Measurements from ENCODE around the gene DNAL1.
"Not testable (repeated sequence)": the region's sequence is repeated elsewhere in the genome, so short reads cannot be mapped to it uniquely, and the experiment has no call there.

Gene DNAL1

GRCh38 chr14:73640796-73641365, 3.9 kb upstream of the DNAL1 start:
- no peaks in the 10 kb centered on the region for H3K27me3 ChIP-seq
- no peak for TF ChIP-seq CTCF (IDR thresholded peaks at IDR 0.05)
- intact Hi-C loops (cut with DNase I; ENCODE audit: low total_unique reads): loop anchor here (5.0 kb wide), 1 partner anchor 71 kb away; the partner anchor contains the start of gene PNMA1
- no peak overlapping the region for H3K27ac ChIP-seq
- H3K36me3 ChIP-seq: no peaks in the 10 kb centered on the region
- no peaks in the 10 kb centered on the region for H3K9me3 ChIP-seq
- no peak overlapping the region for H3K4me3 ChIP-seq
- peaks cover 0 to 14% (median 10%) of the 10 kb centered on the region in 4 donors for H3K4me1 ChIP-seq
- no peak for DNase-seq

- H3K27ac ChIP-seq: peak overlapping the region; percentile 87 to 89
- peaks cover 0 to 16% (median 12%) of the 10 kb centered on the region in 4 donors for H3K4me1 ChIP-seq
- H3K4me3 ChIP-seq: peak overlapping the region; percentile 76 to 82
- no peaks in the 10 kb centered on the region for H3K36me3 ChIP-seq
- intact Hi-C loops (cut with DNase I; ENCODE audit: low total_unique reads): no loop called here
- no peak for DNase-seq
- no peaks in the 10 kb centered on the region for H3K9me3 ChIP-seq
- TF ChIP-seq CTCF (IDR thresholded peaks at IDR 0.05): no peak
- H3K27me3 ChIP-seq: no peaks in the 10 kb centered on the region
Measured at GRCh38 chr14:73645248-73645610, 443 bp downstream of the DNAL1 start.

GRCh38 chr14:73651005-73651404, 6.2 kb downstream of the DNAL1 start:
- intact Hi-C loops (cut with DNase I; ENCODE audit: low total_unique reads): no loop called here
- no peak for TF ChIP-seq CTCF (IDR thresholded peaks at IDR 0.05)
- peaks cover 0 to 30% (median 7%) of the 10 kb centered on the region in 3 donors for H3K36me3 ChIP-seq
- H3K4me1 ChIP-seq: peaks cover 0 to 2% (median under 1%) of the 10 kb centered on the region in 4 donors
- no peak overlapping the region for H3K27ac ChIP-seq
- DNase-seq: no peak
- H3K9me3 ChIP-seq: no peaks in the 10 kb centered on the region
- no peak overlapping the region for H3K4me3 ChIP-seq
- no peaks in the 10 kb centered on the region for H3K27me3 ChIP-seq

- Histone ChIP-seq H3K4me1 (no peaks in the 10 kb centered on the region), H3K36me3 (peaks cover 7 to 50% (median 25%) of the 10 kb centered on the region in 3 donors), H3K27ac (no peak overlapping the region), H3K9me3 (no peaks in the 10 kb centered on the region), H3K27me3 (no peaks in the 10 kb centered on the region), H3K4me3 (no peak overlapping the region)
- TF ChIP-seq CTCF (IDR thresholded peaks at IDR 0.05): no peak
- DNase-seq: no peak
- intact Hi-C loops (cut with DNase I; ENCODE audit: low total_unique reads): no loop called here
Measured at GRCh38 chr14:73655851-73656250, 11.1 kb downstream of the DNAL1 start.

- H3K9me3 ChIP-seq; H3K27me3 ChIP-seq; DNase-seq; intact Hi-C loops (cut with DNase I; ENCODE audit: low total_unique reads); H3K4me1 ChIP-seq; H3K4me3 ChIP-seq; H3K27ac ChIP-seq: not testable (repeated sequence)
- H3K36me3 ChIP-seq: peaks cover 7 to 45% (median 18%) of the 10 kb centered on the region in 3 donors
Measured at GRCh38 chr14:73659202-73659601, 14.4 kb downstream of the DNAL1 start.

- H3K9me3 ChIP-seq: no peaks in the 10 kb centered on the region
- H3K27ac ChIP-seq: no peak overlapping the region
- TF ChIP-seq CTCF (IDR thresholded peaks at IDR 0.05): no peak
- no peaks in the 10 kb centered on the region for H3K4me1 ChIP-seq
- H3K36me3 ChIP-seq: peaks cover 7 to 42% (median 18%) of the 10 kb centered on the region in 3 donors
- DNase-seq: no peak
- H3K4me3 ChIP-seq: no peak overlapping the region
- no peaks in the 10 kb centered on the region for H3K27me3 ChIP-seq
- intact Hi-C loops (cut with DNase I; ENCODE audit: low total_unique reads): no loop called here
Measured at GRCh38 chr14:73660511-73660910, 15.7 kb downstream of the DNAL1 start.

Measured in tibial artery (tissue), 4 donors.